ENCODE measurements around the gene DHRSX. TPM values are rescaled to one million over a fixed set of nuclear protein-coding genes. Genes with fewer than 3 reads are reported as not detected.
"Not testable (repeated sequence)": the region's sequence is repeated elsewhere in the genome, so short reads cannot be mapped to it uniquely, and the experiment has no call there.

The DHRSX gene
- total RNA-seq, 2 donors from 2014 or later = 32.2 to 38.1 TPM

DNA sequence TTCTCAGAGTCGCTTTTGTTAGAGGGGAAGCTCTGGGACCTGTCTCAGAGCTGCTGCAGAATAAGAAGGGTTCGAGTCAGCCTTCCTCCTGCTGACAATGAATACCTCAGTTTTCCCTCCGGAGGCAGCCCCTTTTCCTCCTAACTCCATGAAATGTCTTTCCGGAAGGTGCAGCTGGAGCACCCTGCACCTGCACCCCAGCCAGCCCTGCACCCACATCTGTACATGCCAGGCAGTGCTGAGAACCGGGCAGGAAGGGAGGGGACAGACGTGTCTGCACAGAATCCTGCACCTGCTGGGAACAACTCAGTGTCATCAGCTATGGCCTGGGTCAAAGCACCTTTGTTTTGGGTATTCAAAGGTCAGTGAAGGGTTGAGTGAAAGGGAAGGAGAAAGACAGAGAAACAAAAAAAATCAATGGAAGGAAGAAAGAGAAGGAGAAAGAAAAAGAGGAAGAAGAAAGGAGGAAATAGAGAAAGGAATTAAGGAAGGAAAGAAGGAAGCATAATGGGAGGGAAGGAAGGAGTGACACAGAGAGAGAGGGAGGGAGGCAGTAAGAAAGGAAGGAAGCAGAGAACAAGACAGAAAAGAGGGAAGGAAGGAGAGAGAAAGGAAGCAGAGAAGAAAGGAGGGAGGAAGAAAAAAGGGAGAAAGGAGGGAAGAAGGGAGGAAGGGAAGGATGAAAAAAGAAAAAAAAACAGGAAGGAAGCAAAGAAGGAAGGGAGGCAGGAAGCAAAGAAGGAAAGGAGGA is 273.7 kb downstream of the DHRSX start:
- intact Hi-C loops (cut with DNase I, micrococcal nuclease) = no loop called here
- DNase-seq (no peak), ATAC-seq (no peak)

DNA sequence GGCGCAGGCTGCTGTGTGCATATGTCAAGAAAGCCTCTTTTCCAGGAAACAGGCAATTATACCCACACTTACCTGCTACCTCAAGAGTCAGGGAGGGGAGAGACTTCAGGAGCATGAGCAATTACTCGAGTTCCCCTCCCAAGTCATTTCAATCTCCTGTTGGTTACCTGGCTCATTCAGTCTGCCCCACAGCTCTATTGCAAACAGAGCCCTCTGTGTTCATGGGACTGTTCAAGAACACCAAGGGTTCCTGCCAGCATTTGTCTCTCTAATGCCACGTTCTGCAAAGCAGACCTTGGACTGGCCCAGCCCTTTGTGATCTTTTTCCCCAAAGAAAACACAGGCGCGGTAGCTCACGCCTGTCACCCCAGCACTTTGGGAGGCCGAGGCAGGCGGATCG is 274.6 kb downstream of the DHRSX start:
- no peak for ATAC-seq
- DNase-seq = no peak
- intact Hi-C loops (cut with DNase I, micrococcal nuclease) = no loop called here

DNA sequence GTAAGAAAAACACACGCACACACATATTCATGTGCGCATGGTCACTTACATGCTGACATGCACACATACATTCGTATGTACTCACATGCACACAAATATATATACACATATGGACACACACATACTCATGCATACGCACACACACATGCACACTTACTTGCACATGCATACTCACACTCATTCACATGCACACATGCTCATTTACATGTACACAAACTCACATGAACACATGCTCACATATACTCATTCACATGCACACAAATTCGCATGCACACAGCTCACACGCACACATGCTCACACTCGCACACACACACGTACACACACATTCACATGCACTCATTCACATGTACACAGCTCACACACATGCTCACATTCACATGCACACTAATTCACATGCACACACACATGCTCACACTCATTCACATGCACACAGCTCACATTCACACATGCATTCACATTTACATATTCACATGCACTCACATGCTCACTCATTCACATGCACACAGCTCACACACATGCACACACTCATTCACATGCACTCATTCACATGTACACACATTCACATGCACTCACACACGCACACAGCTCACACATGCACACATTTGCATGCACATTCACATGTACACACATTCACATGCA is 276.1 kb downstream of the DHRSX start:
- ATAC-seq = no peak
- intact Hi-C loops (cut with DNase I, micrococcal nuclease) = no loop called here
- no peak for DNase-seq

DNA sequence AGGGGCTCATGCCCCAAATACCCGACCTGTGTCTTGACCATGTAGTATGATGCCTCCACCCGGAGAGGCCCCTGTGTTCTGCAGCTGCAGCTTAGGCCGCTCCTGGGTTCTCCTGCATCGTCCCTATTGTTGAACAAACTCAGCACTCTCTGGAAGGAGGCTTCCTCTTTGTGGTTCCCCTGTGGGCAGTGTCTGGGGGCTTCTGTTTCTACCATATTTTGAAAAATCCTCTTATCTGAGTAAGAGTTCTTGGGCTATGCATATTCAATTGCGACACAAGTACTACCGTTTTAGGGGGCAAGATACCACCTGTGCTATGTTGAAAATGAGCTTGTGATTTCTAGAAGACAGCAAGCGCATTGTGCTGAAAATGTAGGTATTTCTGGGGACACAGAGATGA is 276.6 kb downstream of the DHRSX start:
- no peak for ATAC-seq
- intact Hi-C loops (cut with DNase I, micrococcal nuclease) = no loop called here
- DNase-seq = no peak

DNA sequence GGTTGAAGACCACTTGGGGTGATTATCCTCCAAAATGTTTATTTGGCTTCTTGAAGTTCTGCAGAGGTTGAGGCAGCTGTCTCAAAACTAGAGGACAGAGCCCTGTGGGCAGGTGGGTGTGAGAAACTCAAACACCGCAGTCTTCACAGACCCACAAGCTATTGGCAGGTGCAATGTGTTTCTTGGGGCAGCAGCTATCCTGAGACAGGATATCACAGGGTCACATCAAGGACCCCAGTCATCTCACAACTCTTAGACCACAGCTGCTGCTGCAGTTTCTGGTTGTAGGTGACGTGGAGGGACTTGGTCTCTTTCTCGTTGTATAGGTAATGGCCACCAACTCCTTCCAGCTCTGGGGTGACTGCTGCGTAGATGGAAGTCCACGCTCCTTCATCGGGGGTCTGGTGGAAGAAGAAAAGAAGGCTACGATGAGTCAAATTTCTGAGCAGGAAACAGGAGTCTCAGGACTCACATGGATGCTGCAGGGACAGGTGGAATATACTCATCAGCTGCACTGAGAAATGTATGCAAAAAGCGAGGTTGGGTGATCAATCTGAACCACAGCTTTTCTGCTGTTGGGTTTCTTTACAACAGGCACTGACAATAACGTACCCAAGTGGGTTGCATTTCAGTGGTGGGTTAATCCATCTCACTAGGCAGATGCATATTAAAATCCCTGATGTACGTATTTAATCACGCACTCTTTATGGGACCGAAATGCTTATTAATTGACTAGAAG is 279.8 kb downstream of the DHRSX start:
- ATAC-seq = no peak
- intact Hi-C loops (cut with DNase I, micrococcal nuclease) = no loop called here
- DNase-seq = no peak

DNA sequence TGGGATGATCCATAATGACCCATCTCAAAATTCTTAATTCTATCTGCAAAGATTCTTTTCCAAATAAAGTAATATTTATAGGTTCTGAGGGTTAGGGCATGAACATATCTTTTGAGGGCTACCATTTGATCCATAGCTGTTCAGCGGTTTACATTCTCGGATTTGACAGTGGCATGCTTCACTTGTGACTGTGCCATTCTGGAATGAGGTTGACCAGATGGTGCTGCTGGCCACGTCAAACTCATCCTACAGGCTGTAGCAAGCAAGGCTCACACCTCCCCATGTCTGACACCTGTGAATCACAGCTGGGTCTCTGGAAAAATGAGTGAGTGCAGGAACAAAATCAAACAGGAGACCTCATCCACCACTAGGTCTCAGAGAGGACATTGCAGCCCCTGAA is 280.5 kb downstream of the DHRSX start:
- intact Hi-C loops (cut with DNase I, micrococcal nuclease) = no loop called here
- no peak for DNase-seq
- no peak for ATAC-seq

DNA sequence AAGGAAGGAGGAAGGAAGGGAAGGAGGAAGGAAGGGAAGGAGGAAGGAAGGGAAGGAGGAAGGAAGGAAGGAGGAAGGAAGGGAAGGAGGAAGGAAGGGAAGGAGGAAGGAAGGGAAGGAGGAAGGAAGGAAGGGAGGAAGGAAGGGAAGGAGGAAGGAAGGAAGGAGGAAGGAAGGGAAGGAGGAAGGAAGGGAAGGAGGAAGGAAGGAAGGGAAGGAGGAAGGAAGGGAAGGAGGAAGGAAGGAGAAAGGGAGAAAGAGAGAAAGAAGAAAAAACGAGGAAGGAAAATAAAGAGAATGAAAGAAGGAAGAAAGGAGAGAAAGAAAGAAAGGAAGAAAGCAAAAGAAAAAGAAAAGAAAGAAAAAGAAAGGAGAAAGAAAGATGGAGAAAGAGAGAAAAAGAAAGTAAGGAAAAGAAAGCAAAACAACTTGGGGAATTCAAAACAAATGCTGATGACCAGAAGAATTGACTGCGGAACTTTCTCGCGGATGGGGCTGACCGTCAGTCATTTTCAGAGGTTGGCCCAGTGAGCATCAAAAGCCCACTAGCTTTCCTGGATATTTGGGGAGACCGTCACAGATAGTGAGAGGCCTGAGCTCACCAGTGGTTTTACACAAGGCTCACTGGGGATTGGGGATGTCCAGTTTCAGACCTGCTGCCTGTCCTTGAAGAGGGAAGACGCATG is 286.5 kb downstream of the DHRSX start:
- intact Hi-C loops (cut with DNase I, micrococcal nuclease); DNase-seq; ATAC-seq: not testable (repeated sequence)

DNA sequence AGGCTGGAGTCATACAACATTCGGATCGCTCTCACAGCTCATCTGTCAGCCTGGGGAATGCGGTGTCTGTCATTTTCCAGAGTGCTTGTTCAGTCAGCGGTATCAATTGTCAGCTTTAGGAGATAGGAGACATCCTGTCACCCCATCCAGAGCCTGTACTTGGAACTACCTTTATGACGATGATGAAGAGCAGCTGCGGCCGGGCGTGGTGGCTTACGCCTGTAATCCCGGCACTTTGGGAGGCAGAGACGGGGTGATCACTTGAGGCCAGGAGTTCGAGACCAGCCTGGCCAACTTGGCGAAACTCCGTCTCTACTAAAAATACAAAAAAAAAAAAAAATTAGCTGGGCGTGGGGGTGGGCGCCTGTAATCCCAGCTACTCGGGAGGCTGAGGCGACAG is 289.1 kb downstream of the DHRSX start:
- ATAC-seq; DNase-seq; intact Hi-C loops (cut with DNase I, micrococcal nuclease): not testable (repeated sequence)

DNA sequence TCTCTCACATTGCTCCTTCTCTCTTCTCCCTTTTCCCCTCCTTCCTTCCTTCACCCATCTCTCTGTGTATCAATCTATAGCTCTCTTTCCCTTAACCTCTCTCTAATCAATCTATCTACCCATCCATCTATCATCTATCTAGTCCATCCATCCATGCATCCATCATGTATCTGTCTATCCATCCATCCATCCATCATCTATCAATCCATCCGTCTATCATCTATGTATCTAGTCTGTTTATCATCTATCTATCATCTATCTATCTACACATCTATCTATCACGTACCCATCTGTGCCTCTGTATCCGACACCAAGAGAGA is 307.5 kb downstream of the DHRSX start:
- no peak for DNase-seq
- intact Hi-C loops (cut with DNase I, micrococcal nuclease) = no loop called here
- ATAC-seq = no peak

DNA sequence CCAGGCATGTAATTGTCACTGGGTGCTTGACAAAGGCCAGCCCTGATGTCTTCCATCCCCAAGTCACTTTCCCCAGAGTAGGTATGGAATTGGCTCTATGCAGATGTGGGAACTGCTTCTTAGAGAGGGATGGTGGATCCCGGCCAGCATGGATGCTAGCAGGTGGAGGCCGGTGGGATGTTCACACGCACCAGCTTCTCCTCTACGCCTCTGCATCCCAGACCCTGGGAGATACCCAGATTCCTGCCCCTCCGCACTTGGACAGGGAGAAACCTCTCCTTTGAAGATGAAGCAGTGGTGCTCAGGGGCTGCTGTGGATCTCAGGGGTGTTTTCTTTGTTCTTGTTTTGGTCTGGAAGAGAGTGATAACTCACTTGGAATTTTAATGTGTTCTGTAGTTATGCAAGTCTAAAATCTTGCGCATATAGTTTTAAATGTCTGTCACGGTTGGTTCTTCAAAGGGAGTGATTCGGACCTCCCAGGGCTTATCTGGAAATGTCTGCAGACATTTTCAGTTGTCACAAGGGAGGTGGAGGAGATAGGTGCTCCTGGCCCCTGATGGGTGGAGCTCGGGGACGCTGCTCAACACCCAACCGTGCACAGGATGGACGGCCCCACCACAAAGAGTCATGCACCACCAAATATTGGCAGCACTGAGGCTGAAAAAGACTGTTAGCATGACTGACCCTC is 308.0 kb downstream of the DHRSX start:
- DNase-seq = no peak
- no peak for ATAC-seq
- intact Hi-C loops (cut with DNase I, micrococcal nuclease) = no loop called here

DNA sequence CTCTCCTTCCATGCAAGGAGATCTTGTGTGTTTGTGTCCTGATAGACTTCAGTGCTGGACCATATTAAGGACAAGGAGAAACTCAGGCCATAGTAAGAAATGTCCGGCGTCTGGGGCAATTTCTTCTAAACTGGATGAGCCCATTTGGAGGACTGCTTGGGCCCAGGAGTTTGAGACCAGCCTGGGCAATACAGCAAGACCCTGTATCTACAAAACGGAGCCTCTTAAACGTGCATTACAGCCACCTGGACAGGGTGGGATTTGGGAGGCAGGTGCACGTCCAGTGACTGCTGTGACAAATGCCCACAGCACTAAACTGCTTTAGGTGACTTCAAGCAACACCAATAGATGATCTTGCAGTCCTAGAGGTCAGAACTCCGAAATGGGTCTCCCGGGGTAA is 311.9 kb downstream of the DHRSX start:
- intact Hi-C loops (cut with DNase I, micrococcal nuclease) = no loop called here
- ATAC-seq = no peak
- no peak for DNase-seq

DNA sequence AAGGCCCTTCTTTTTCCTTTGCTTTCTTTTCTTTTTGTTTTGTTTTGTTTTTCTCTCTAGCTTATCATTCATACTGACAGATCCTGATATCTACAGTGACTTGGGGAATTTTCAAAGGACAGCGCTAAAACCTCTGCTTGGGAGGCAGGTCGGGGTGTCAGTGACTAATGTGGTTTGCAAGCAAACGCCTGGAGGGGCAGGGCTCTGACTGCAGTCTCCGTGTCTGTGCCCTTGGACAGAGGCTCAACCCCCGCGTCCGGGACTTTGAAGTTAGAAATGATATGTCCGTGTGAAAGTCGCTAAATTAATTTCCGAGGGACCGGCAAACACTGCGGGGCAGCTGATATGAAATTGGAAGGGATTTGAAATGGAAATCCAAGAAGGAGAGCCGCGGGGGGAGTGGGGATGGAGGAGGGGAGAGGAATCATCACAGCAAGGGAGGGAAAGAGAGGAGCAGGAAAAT is 312.4 kb downstream of the DHRSX start:
- intact Hi-C loops (cut with DNase I, micrococcal nuclease) = no loop called here
- DNase-seq (no peak), ATAC-seq (no peak)

DNA sequence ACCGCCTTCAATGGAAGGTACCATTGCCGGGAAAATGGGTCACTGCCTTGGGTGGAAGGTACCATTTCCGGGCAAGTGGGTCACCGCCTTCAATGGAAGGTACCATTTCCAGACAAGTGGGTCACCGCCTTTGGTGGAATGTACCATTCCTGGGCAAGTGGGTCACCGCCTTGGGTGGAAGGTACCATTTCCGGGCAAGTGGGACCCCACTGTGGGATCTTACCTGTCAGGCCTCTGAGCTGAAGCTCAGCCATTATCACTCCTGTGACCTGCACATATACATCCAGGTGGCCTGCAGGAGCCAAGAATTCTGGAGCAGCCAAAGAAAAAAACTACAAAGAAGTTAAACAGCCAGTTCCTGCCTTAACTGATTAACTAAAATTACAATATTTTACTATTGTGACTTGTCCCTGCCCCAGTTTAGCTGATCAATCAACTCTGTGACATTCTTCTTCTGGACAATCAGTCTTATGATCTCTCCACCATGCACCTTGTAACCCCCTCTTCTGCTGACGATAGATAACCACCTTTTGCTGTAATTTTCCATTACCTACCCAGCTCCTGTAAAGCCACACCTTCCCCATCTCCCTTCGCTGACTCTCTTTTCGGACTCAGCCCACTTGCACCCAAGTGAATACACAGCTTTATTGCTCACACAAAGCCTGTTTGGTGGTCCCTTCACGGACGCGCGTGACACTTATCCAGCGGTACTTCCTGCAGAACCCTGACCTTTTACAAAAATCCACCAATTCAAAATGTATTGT is 313.2 kb downstream of the DHRSX start:
- no peak for DNase-seq
- ATAC-seq = no peak
- intact Hi-C loops (cut with DNase I, micrococcal nuclease) = no loop called here

DNA sequence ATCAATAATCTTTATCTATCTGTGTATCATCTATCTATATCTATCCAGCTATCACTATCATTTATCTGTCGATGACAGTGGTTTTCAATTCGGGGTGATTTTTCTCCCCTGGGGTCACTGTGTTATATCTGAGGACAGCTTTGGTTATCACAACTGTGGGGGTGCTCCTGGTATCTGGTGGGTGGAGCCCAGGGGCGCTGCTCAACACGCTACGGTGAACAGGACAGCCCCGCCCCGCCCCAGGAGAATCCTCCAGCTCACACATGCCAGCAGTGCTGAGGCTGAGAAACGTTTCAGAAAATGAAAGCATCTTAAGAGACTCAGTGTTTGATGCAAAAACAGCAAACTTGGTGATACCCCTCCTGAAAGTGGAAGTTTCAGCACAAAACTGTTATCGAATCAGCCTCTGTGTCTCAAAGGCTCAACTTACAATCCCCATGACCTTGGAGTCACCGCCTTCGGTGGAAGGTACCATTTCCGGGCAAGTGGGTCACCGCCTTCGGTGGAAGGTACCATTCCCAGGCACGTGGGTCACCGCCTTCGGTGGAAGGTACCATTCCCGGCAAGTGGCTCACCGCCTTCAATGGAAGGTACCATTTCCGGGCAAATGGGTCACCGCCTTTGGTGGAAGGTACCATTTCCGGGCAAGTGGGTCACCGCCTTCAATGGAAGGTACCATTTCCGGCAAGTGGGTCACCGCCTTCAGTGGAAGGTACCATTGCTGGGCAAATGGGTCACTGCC is 315.3 kb downstream of the DHRSX start:
- intact Hi-C loops (cut with DNase I, micrococcal nuclease) = no loop called here
- no peak for ATAC-seq
- DNase-seq = no peak

DNA sequence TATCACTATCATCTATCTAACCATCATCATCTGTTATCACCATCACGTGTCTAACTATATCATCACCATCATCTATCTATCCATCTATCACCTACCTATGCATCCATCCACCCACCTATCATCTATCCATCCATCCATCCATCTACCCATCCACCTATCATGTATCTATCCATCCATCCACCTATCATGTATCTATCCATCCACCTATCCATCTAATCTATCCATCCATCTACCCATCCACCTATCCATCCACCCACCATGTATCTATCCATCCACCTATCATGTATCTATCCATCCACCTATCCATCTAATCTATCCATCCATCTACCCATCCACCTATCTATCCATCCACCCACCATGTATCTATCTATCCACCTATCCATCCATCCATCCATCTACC is 316.7 kb downstream of the DHRSX start:
- intact Hi-C loops (cut with DNase I, micrococcal nuclease) = no loop called here
- ATAC-seq = no peak
- no peak for DNase-seq

DNA sequence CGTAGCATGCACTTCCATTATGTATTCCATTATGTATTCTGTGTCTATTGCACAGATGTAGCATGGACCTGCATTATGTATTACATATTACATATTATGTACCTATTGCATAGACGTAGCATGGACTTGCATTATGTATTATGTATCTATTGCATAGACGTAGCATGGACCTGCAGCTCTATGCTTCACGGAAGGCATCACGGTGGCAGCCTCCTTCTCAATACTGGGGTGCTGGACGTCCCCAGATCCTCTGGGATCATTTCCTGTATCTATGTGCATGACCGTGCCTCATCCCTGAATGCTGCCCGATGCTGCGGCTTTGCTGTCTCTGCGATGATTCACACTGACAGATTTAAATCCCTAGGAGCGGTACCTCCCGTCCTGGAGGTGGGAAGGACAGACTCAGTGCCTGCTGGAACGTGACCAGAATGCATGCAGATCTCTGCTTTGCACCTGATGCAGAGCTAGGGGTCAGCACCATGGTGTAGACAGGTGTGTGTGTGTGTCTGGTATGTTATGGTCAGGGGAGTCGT is 317.5 kb downstream of the DHRSX start:
- intact Hi-C loops (cut with DNase I, micrococcal nuclease) = no loop called here
- ATAC-seq (no peak), DNase-seq (no peak)

DNA sequence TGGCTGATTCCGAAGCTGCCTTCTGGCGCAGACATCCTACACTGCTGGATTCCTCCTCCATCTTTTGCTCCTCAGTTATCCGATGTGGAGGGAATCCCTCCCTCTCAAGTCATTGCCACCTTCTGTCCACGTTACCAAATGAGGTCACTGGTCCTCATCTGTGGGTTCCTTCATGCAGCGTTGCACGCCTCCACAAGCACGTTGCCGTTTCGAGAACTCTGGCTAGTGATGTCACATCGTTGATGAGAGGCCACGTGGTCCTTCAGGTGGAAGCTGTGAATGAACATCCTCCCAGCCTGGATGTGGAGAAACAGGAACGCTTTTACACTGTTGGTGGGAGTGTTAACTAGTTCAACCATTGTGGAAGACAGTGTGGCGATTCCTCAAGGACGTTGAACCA is 323.2 kb downstream of the DHRSX start:
- DNase-seq (no peak), ATAC-seq (no peak)
- intact Hi-C loops (cut with DNase I, micrococcal nuclease) = no loop called here

Measured in left colon (tissue), 2 donors.